Inferior parietal cortex (tissue), 1 donor: Measurements from ENCODE around the gene PNRC2.

Source experiments
- DNase-seq: peaks from one replicate; pipeline ENCODE4 v3.0.0-alpha.2; 2016; ENCODE audit errors: extremely low spot score

The PNRC2 gene, protein sequence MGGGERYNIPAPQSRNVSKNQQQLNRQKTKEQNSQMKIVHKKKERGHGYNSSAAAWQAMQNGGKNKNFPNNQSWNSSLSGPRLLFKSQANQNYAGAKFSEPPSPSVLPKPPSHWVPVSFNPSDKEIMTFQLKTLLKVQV

GRCh38 chr1:23959461-23960290 lies at the start of gene PNRC2:
Gene PNRC2 (plus strand): TSS chr1:23959828. CDS start chr1:23961458, 1,630 bp downstream.
- peak; percentile 96 for DNase-seq

DNA sequence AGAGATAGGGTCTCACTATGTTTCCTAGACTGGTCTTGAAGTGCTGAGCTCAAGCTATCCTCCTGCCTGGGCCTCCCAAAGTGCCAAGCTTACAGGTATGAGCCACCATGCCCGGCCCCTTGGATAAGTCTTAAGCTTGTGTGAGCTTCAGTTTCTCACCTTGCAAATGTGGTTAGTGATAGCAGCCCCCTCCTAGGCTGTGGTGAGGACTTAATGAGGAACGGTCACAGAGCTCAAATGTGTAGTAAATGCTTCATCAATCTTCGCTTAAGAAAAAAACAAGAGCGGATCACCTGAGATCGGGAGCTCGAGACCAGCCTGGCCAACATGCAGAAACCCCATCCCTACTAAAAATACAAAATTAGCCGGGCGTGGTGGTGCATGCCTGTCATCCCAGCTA lies 49.5 kb upstream of the PNRC2 start:
- no peak for DNase-seq

DNA sequence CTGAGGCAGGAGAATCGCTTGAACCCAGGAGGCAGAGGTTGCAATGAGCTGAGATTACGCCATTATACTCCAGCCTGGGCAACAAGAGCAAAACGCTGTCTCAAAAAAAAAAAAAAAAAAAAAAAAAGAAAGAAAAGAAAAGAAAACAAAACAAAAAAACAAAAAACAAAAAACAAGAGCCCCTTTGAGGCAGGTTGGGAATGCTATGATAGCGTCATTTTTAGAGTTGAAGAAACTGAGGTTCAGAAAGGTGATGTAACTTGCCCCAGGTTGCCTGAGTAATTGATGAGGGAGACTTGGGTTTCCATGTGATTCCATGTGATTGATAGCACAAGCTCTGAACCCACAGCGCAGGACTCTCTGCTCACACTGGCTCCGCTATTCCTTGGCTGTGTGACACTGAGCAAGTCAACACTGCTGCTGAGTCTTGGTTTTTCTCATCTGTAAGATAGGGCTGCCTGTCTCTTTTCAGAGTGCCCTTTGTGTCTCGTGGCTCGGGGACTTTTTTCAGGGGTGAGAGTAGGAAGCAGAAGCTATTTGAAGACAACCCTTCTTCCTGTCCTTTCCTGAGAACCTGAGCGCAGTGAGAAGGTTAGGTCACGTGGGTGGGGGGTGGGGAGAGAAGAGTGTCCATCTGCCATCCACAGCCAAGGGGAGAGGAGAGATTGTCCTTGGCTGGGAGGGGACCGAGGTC lies 48.9 kb upstream of the PNRC2 start:
- no peak for DNase-seq

DNA sequence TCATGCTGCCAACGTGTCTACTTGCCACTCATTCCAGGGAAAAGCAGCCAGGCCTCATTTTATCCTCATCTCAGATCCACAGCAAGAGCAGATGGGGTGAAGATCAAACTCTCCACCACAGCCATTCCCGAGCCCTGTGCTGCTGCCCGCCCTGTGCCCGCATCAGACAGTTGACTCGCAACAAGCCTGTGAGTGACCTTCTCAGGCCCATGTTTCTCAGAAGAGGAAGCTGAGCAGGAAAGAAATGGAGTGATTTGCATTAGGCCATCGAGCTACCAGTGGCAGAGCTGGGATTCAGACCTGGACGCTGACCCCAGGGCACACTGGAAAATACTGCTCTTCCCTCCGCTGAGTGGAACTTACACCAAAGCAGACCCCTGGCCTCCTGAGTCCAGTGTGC lies 47.7 kb upstream of the PNRC2 start:
- DNase-seq: no peak

DNA sequence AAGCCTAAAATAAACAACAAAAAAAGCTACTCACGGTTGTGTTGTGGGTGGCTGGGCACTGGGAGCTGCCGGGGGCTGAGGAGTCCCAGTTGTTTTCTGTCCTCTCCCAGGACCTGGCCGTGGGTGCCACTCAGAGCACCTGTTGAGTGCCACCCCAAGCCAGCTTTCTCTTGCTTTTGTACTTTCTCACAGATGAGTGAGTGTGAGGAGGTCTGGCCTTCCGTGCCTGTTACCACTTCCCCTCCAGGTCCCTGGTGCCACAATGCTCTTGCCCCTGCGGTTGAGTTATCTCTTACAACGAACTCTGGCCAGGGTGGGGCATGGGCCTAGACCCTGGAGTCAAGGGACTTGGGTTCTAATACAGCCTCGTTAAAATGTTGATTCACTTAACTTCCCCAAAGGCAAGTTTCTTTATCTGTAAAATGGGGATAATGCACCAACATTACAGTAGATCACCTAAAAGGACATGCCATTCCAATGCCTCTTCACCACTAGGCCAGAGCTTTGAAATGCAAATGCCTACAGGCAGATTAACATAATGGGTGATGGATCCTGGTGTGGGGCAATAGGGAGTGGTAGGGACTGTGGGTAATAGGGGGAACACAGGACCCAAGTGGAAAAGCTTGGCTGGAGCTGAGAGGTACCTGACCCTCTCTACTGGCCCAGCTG lies 46.3 kb upstream of the PNRC2 start, which contains the start of gene CNR2:
Gene CNR2, minus strand, starts transcription at position 151 of the 669 bp plus-strand sequence. CDS start 37,745 bp downstream, outside the sequence.
- no peak for DNase-seq

DNA sequence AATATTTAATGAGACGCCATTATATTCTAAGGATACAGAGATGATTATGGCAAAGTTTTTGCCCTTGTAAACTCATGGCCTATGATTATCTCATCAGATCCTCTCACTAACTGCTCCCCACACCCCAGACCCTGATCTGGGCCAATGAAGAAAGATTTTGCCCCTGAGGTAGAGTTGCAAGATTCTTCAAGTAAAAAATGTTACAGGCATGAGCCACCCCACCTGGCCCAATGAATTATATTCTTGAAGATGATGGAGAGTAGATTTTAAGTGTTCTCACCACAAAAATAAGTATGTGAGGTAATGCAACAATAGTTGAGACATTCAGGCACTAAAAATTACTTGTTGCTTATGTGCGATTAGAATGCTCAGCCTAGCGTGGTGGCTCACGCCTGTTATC lies 44.7 kb upstream of the PNRC2 start:
- DNase-seq: no peak

- DNase-seq: no peak
These were observed 44.2 kb upstream of the PNRC2 start for GRCh38 chr1:23915466-23915865.

DNA sequence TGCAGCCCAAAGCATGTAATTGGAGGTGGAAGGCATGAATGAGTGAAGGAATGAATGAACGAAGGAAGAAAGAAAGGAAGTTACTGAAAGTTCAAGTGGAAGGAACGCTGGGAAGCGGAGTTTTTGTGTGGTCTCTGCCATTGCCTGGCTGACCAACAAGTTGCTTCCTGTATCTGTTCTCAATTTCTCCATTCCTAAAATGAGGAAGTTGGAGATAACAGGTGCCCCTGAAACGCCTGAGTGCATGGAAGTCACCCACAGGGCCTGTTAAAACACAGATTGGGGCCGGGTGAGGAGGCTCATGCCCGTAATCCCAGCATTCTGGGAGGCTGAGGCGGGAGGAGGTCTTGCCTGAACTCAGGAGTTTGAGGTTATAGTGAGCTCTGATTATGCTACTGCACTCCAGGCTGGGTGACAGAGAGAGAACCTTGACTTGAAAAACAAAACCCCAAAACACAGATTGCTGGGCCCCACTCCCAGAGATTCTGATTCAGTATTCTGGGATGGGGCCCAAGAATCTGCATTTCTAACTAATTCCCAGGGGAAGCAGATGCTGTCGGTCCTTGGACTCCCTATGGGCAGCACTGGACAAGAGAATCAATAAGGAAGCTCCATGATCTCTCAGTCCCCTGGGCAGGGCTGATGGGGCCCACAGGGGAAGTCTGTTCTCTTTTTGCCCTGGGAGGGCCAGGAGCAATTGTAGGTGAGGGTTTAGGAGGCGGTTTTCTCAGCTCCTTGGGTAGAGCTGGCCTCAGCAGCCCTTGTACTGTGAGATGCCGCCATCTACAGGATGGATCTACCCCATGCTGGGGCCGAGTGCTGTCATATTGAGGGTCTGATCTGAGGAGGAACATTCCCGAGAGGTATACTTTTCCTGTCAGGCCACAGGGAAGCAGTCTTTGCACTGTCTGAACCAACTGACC lies 43.2 kb upstream of the PNRC2 start:
- DNase-seq: peak; percentile 46

DNA sequence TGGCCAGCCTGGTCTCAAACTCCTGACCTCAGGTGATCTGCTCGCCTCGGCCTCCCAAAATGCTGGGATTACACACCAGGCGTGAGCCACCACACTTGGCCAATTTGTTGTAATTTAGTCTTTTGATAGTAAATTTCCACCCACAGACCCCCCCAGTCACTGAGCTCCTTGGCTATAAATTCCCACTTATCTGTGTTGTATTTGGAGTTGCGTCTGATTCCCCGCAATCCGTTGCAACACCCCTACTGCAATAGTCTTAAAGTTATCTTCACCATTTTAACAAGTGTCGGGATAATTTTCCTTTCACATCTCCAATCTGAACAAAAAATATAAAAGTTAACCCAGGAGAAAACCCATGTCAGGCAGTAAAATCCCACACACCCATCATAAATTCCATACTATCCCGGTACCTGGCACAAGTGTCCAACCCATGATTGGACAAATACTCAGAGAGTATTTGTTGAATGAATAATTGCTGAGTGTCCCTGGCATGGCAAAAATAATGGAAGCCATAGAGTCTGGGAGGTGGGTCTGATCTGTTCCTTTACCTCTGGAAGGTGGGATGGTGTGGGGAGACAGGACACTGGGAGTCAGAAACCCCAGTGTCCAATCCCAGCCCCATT lies 37.2 kb upstream of the PNRC2 start:
- no peak for DNase-seq

GRCh38 chr1:23923592-23924499 lies 35.8 kb upstream of the PNRC2 start:
- no peak for DNase-seq

DNA sequence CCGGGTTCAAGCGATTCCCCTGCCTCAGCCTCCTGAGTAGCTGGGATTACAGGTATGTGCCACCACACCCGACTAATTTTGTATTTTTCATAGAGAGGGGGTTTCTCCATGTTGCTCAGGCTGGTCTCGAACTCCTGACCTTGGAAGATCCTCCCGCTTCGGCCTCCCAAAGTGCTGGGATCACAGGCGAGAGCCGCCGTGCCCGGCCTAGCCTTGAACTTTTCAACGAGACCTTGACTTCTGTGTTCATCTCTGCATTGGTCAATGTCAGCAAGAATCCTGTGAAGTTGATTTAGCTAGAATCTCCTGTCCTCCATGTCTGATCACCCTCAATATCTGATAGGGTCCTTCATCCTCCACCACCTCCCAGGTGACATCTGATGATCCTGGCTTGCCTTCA lies 35.0 kb upstream of the PNRC2 start:
- DNase-seq: no peak

- no peak for DNase-seq
These were observed 34.3 kb upstream of the PNRC2 start for GRCh38 chr1:23925279-23925678.

GRCh38 chr1:23927097-23927496 lies 32.5 kb upstream of the PNRC2 start:
- DNase-seq: no peak

DNA sequence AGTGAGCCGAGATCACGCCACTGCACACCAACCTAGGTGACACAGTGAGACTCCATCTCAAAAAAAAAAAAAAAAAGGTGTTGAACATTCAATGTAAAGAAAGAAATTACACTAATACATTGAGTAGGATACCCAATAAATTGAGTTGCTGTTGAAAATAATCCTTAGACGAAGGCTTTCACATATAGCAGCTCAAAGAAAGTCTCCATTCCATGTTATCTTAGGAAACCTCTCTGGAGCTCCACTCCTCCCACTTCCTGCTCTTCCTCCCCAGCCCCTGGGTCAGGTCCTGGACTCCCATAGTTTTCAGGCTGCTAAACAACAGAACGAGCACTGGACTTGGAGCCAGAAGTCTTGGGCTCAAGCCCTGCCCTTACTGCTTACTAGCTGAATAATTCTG lies 30.8 kb upstream of the PNRC2 start:
- DNase-seq: no peak

DNA sequence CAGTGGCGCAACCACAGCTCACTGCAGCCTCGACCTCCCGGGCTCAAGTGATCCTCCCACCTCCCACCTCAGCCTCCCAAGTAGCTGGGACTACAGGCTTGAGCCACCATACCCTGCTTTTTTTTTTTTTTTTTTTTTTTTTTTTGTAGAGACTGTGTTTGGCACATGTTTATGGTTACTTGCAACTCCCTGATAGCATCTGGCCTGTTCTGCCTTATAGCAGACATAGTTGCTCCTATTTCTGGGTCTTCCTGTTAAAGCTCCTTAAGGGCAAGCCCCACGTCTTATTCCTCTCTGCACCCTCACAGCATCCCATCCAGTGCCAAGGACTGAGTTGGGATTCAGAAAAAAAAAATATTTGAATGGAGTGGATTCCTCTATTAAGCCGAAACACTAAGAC lies 29.4 kb upstream of the PNRC2 start:
- DNase-seq: no peak

DNA sequence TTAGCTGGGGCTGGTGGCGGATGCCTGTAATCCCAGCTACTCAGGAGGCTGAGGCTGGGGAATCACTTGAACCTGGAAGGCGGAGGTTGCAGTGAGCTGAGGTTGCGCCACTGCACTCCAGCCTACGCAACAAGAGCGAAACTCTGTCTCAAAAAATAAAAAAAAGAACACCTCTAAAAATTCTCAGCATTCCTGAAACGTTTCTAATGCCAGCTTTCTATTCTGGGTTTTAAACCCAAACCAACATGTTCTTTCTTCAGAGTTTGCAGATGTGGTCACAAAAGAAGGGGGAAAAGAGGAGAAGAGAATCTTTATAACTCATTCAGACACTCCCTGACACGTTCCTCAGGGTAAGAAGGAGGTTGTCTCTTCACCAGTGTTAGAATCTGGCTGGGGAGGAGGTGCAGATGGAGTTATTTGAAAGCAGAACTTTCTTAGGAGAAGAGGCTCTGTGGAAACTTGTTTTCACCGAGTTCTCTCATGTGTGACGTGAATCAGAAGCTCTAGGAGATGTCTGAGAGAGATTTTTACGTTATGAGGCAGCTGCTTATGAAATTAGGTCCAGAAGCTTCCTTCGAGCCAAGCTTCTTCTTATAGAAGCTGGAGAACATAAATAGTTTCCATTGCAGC lies 28.7 kb upstream of the PNRC2 start:
- DNase-seq: no peak

- DNase-seq: no peak
These were observed 28.1 kb upstream of the PNRC2 start for GRCh38 chr1:23931491-23931880.

GRCh38 chr1:23936481-23937176 lies 23.0 kb upstream of the PNRC2 start:
- no peak for DNase-seq

DNA sequence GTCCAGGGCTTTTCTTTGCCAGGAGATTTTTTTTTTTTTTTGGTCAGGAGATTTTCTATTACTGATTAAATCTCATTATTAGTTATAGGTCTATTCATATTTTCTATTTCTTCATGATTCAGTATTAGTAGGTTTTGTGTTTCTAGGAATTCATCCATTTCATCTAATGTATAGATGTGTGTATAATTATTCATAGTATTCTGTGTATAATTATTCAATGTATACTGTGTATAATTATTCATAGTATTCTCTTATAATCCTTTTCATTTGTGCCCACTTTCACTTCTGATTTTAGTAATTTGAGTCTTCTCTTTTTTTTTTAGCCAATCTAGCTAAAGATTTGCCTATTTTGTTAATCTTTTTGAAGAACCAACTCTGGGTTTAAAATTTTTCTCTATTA lies 12.3 kb upstream of the PNRC2 start:
- DNase-seq: no peak
